Neural progenitor cell (in vitro differentiated cells): ENCODE measurements around the gene CCDC188.

Source experiments
- EZH2phosphoT487 ChIP-seq: fragments of 200-600 bp; sonication (generic); IDR thresholded peaks from 2 replicates; pipeline ENCODE4 v1.6.1; 2017; ENCODE audit warnings: antibody characterized with exemption
- TF ChIP-seq, protein P1 (sequence below): fragments of 200-600 bp; sonication (generic); IDR thresholded peaks from 2 replicates; pipeline ENCODE4 v1.5.1; 2017; ENCODE audit warnings: antibody characterized with exemption, mild to moderate bottlenecking

DNA sequence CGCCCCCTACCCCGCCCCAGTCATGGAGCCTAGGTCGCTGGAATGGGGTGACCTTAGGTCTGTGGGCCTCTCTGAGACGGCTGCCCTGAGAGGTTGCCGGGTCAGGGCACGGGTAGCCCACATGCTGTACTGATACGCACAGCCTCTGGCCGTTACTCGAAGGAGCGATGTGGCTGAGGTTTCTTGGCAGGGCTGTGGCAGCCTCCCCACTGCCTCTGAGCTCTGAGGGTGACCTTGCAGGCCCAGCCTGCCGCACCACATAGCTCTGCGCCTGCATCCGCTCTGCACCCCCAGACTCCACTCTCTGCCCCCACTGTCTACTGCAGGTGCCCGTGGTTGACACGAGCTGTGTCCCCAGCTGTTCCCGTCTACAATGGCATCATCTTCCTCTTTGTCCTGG is 12.0 kb downstream of the CCDC188 start:
- TF ChIP-seq, protein P1, sequence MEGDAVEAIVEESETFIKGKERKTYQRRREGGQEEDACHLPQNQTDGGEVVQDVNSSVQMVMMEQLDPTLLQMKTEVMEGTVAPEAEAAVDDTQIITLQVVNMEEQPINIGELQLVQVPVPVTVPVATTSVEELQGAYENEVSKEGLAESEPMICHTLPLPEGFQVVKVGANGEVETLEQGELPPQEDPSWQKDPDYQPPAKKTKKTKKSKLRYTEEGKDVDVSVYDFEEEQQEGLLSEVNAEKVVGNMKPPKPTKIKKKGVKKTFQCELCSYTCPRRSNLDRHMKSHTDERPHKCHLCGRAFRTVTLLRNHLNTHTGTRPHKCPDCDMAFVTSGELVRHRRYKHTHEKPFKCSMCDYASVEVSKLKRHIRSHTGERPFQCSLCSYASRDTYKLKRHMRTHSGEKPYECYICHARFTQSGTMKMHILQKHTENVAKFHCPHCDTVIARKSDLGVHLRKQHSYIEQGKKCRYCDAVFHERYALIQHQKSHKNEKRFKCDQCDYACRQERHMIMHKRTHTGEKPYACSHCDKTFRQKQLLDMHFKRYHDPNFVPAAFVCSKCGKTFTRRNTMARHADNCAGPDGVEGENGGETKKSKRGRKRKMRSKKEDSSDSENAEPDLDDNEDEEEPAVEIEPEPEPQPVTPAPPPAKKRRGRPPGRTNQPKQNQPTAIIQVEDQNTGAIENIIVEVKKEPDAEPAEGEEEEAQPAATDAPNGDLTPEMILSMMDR: no peak
- no peak for TF ChIP-seq EZH2phosphoT487
